ENCODE results near the gene XPO5. TPM values are rescaled to one million over a fixed set of nuclear protein-coding genes. Genes with fewer than 3 reads are reported as not detected.
A peak's percentile ranks its signal among the peaks of the same experiment; 100 is the strongest.

XPO5 gene
- total and polyA plus RNA-seq, 9 of the 15 experiments (the other 6 are each of a cell fraction or from before 2014, with no cell fraction given): 36.0 to 170 (median 99.1) TPM

GRCh38 chr6:43575105-43575771 lies 600 bp downstream of the XPO5 start (continued):
- TF ChIP-seq, protein P1, sequence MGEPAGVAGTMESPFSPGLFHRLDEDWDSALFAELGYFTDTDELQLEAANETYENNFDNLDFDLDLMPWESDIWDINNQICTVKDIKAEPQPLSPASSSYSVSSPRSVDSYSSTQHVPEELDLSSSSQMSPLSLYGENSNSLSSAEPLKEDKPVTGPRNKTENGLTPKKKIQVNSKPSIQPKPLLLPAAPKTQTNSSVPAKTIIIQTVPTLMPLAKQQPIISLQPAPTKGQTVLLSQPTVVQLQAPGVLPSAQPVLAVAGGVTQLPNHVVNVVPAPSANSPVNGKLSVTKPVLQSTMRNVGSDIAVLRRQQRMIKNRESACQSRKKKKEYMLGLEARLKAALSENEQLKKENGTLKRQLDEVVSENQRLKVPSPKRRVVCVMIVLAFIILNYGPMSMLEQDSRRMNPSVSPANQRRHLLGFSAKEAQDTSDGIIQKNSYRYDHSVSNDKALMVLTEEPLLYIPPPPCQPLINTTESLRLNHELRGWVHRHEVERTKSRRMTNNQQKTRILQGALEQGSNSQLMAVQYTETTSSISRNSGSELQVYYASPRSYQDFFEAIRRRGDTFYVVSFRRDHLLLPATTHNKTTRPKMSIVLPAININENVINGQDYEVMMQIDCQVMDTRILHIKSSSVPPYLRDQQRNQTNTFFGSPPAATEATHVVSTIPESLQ (CRISPR knock-in tag; IDR thresholded peaks at IDR 0.05): peak; percentile 78
- TF ChIP-seq TCF7L2 (IDR thresholded peaks at IDR 0.05; ENCODE audit: low read depth, low read length) (no peak), ETS1 (conservative IDR thresholded peaks at IDR 0.05; ENCODE audit: control insufficient read depth, low read depth, low read length) (peak; percentile 61), PCBP1 (IDR thresholded peaks at IDR 0.05; ENCODE audit: low read depth, low read length, poor library complexity, severe bottlenecking) (peak; percentile 46), ZNF232 (CRISPR knock-in tag; IDR thresholded peaks at IDR 0.05) (0 out of 2 replicates have a peak, but pooled peaks have one; percentile 34), HSF4 (CRISPR knock-in tag; IDR thresholded peaks at IDR 0.05; ENCODE audit: borderline replicate concordance) (no peak), LEF1 (IDR thresholded peaks at IDR 0.05) (0 out of 2 replicates have a peak, but pooled peaks have one; percentile 18), VEZF1 (CRISPR knock-in tag; IDR thresholded peaks at IDR 0.05) (peak; percentile 29), SRSF1 (IDR thresholded peaks at IDR 0.05; ENCODE audit: low read depth, low read length) (no peak), CEBPG (CRISPR knock-in tag; IDR thresholded peaks at IDR 0.05) (0 out of 2 replicates have a peak, but pooled peaks have one; percentile 41), CEBPG (tag; conservative IDR thresholded peaks at IDR 0.05 in 1 of 2, IDR thresholded peaks at IDR 0.05 in 1 of 2) (no peak), GATA2 (CRISPR knock-in tag; IDR thresholded peaks at IDR 0.05) (0 out of 2 replicates have a peak, but pooled peaks have one; percentile 6)
- TF ChIP-seq, protein P2, sequence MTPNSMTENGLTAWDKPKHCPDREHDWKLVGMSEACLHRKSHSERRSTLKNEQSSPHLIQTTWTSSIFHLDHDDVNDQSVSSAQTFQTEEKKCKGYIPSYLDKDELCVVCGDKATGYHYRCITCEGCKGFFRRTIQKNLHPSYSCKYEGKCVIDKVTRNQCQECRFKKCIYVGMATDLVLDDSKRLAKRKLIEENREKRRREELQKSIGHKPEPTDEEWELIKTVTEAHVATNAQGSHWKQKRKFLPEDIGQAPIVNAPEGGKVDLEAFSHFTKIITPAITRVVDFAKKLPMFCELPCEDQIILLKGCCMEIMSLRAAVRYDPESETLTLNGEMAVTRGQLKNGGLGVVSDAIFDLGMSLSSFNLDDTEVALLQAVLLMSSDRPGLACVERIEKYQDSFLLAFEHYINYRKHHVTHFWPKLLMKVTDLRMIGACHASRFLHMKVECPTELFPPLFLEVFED (CRISPR knock-in tag; conservative IDR thresholded peaks at IDR 0.05): peak; percentile 89
- TF ChIP-seq, protein P3, sequence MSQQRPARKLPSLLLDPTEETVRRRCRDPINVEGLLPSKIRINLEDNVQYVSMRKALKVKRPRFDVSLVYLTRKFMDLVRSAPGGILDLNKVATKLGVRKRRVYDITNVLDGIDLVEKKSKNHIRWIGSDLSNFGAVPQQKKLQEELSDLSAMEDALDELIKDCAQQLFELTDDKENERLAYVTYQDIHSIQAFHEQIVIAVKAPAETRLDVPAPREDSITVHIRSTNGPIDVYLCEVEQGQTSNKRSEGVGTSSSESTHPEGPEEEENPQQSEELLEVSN (IDR thresholded peaks at IDR 0.05; ENCODE audit: borderline replicate concordance in 1 of 2, extremely low read depth in 1 of 2, insufficient read depth in 1 of 2, insufficient read length in 1 of 2, low read depth in 1 of 2, low read length in 1 of 2, poor library complexity in 1 of 2, severe bottlenecking in 1 of 2): peak in 1 of 2 experiments; percentile 31
- TF ChIP-seq, protein P4, sequence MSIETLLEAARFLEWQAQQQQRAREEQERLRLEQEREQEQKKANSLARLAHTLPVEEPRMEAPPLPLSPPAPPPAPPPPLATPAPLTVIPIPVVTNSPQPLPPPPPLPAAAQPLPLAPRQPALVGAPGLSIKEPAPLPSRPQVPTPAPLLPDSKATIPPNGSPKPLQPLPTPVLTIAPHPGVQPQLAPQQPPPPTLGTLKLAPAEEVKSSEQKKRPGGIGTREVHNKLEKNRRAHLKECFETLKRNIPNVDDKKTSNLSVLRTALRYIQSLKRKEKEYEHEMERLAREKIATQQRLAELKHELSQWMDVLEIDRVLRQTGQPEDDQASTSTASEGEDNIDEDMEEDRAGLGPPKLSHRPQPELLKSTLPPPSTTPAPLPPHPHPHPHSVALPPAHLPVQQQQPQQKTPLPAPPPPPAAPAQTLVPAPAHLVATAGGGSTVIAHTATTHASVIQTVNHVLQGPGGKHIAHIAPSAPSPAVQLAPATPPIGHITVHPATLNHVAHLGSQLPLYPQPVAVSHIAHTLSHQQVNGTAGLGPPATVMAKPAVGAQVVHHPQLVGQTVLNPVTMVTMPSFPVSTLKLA (conservative IDR thresholded peaks at IDR 0.05): peak; percentile 87 to 90
